Measurements from ENCODE around the gene ZNF273. TPM values are rescaled to one million over a fixed set of nuclear protein-coding genes. Genes with fewer than 3 reads are reported as not detected.
"Not testable (repeated sequence)": the region's sequence is repeated elsewhere in the genome, so short reads cannot be mapped to it uniquely, and the experiment has no call there.

ZNF273 gene
- total RNA-seq, 1 donor from 2014 or later = 2.1 TPM

DNA sequence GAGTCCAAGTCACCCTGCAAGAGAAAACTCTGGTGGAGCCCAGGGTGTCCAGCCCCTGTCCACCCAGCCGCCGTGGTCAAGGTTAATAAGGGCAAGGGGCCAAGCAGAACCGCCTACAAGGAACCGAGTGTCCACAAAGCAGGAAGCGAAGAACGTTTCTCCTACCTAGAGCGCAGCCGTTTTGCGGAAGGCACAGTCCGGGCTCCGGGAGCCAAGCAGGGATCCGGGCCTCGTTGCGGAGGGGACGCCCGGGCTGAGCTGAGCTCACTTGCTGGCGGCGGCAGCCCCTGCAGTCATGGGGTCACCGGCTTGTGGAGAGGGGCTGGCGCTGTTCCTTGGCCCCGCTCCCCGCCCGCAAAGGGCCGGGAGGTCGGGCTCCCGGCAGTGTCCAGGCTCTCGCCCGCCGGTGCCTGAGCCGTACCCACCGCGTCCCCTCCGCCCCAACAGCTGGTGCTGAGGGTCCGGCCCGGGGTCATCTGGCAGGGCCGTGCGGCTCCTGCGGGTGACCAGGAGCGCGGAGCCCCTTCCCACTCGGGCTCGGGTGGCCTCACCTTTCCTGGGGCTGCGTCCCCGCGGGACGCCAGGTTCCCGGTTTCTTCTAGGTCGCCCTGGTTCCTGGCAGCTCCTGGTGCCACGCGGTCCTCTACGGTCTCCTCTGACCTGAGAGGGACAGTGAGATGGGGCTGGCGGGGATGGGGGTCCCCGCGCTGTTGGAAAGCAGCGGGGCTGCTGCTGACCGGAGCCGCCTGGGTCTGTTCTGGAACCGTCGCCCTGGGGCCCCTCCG, 14.0 kb upstream of the ZNF273 start:
- DNase-seq (ENCODE audit: low spot score) = no peak

DNA sequence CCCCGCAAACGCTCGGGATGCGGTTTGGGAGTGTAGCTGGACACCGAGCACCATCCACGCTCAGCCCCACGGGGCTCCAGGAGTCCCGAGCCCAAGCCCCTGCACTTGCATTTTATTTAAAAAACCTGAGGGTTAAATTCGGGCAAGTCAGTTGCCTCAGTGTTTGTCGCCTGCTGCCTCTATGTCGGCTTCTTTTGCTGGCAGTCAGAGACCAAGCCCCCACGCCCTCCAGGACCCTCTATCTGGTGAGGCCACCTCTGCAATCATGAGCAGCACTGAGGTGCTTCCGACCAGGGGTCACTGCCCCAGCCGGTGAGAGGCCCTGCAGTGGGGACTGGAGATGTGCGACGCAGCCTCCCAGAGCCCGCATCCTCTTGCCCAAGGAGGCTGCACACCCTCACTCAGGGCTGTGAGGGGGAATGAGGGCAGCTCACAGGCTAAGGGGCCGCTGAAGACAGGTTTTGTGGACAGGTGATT, 13.3 kb upstream of the ZNF273 start:
- no peak for DNase-seq (ENCODE audit: low spot score)

GRCh38 chr7:64890273-64890672, 12.8 kb upstream of the ZNF273 start:
- DNase-seq (ENCODE audit: low spot score) = not testable (repeated sequence)

GRCh38 chr7:64890761-64891362, 12.2 kb upstream of the ZNF273 start:
- no peak for DNase-seq (ENCODE audit: low spot score)

- DNase-seq (ENCODE audit: low spot score) = not testable (repeated sequence)
These were observed 11.6 kb upstream of the ZNF273 start for GRCh38 chr7:64891363-64892081.

- no peak for DNase-seq (ENCODE audit: low spot score)
These were observed 11.0 kb upstream of the ZNF273 start for GRCh38 chr7:64892116-64892515.

GRCh38 chr7:64892666-64893309, 10.3 kb upstream of the ZNF273 start:
- DNase-seq (ENCODE audit: low spot score) = no peak

GRCh38 chr7:64893401-64893800, 9.7 kb upstream of the ZNF273 start:
- no peak for DNase-seq (ENCODE audit: low spot score)

DNA sequence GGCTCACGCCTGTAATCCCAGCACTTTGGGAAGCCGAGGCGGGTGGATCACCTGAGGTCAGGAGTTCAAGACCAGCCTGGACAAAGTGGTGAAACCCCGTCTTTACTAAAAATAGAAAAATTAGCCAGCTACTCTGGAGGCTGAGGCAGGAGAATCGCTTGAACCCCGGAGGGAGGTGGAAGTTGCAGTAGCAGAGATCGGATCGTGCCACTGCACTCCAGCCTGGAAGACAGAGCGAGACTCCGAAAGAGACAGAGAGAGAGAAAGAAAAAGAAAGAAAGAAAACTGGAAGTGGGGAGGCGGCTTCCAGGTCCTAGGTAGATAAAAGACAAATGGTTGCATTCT, 640 bp upstream of the ZNF273 start:
- not testable (repeated sequence) for DNase-seq (ENCODE audit: low spot score)

GRCh38 chr7:64904008-64904407, 935 bp downstream of the ZNF273 start:
- no peak for DNase-seq (ENCODE audit: low spot score)

DNA sequence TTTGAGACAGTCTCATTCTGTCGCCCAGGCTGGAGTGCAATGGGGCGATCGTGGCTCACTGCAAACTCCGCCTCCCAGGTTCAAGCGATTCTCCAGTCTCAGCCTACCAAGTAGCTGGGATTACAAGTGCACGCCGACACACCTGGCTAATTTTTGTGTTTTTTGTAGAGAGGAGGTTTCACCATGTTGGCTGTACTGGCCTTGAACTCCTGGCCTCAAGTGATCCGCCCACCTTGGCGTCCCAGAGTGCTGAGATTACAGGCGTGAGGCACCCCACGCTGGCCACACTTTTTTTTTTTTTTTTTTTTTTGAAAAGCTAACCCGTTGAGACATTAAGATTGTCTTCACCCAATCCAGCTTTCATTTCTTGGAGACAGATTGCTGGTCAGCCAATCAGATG, 2.1 kb downstream of the ZNF273 start:
- no peak for DNase-seq (ENCODE audit: low spot score)

DNA sequence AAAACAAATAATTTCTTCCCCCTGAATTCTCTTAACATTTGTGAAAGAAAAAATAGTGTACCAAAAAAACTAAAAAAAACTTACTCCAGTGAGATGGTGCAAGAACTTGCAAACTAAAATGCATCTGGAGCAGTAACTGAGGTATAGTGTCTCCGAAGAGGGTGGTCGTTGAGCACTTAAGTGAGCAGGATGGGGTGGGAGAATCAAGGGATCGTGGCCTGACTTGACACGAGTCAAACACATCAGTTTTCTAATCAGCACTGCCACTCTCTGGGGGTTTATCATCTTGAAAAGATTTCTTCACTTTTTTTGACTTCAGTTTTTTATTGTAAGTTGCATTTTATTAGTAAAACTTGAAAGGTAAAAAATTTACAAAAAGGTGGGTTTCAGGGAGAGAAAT, 2.5 kb downstream of the ZNF273 start:
- DNase-seq (ENCODE audit: low spot score) = no peak

DNA sequence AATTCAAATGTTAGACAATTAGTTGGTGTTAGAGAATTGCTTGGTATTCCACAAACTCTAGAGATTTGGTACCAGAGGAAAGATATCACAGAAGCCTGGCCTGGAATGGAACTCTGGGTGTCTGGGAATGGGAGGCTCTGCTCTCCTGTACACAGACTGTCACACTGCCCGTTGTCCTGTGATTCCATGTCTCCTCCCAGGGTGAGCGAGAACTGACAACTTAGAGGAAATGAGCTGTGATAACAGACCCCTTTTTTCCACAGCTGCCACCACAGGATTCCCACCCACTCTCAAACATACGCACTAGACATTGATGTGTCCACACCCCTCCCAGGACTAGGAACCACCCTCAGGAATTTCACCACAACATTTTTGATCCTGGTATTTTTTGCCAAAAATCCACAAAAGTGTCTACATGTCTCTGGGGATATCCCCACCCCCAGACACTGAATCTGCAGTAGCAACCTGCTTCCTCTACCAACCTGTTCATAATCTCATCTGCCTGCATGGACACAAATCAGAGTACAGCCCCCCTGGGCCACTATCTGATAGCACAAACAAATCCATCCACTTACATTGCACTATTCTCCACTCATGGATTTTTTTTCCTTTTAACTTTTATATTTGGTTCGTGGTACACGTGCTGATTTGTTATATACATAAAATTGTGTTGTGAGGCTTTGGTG, 4.7 kb downstream of the ZNF273 start:
- DNase-seq (ENCODE audit: low spot score) = no peak

- DNase-seq (ENCODE audit: low spot score) = no peak
These were observed 5.3 kb downstream of the ZNF273 start for GRCh38 chr7:64908358-64908757.

GRCh38 chr7:64914557-64914956, 11.5 kb downstream of the ZNF273 start:
- no peak for DNase-seq (ENCODE audit: low spot score)

- not testable (repeated sequence) for DNase-seq (ENCODE audit: low spot score)
These were observed 12.2 kb downstream of the ZNF273 start for GRCh38 chr7:64915301-64915700.

GRCh38 chr7:64928252-64929187, 25.4 kb downstream of the ZNF273 start:
- not testable (repeated sequence) for DNase-seq (ENCODE audit: low spot score)

GRCh38 chr7:64934478-64934877, 31.4 kb downstream of the ZNF273 start:
- DNase-seq (ENCODE audit: low spot score) = no peak

- DNase-seq (ENCODE audit: low spot score) = no peak
These were observed 35.5 kb downstream of the ZNF273 start for GRCh38 chr7:64938540-64938939.

DNA sequence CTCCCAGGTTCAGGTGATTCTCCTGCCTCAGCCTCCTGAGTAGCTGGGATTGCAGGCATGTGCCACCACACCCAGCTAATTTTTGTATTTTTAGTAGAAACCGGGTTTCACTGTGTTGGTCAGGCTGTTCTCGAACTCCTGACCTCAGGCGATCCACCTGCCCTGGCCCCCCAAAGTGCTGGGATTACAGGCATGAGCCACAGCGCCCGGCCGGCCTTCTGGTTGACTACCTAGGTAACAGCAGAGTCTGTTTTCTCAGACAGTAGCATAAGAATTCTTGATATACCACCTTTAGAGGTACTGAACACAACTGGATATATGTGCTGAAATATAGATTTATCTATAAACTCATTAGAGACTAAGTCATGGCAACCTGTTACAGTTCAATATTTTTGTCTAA, 36.9 kb downstream of the ZNF273 start:
- DNase-seq (ENCODE audit: low spot score) = not testable (repeated sequence)

All from mesenteric fat pad (tissue), 1 donor.